LNCaP clone FGC (cell line): ENCODE measurements around the gene LTBP1.
"Not testable (repeated sequence)": the region's sequence is repeated elsewhere in the genome, so short reads cannot be mapped to it uniquely, and the experiment has no call there.

Experiments
- DNase-seq: peaks from one replicate; pipeline ENCODE4 v3.0.0-alpha.2; 2011; ENCODE audit warnings: low read depth
- H3K4me3 ChIP-seq: 2 replicates; pipeline ENCODE4 v1.5.1; 2011; ENCODE audit warnings: mild to moderate bottlenecking, low read depth, low read length, control low read depth
- TF ChIP-seq, protein P1 (sequence below): IDR thresholded peaks from 2 replicates; pipeline ENCODE4 v1.5.1; 2012; ENCODE audit warnings: mild to moderate bottlenecking; ENCODE audit not compliant: control insufficient read depth, insufficient read depth; ENCODE audit errors: extremely low read depth

The LTBP1 gene

GRCh38 chr2:32904751-32905150, 42.0 kb upstream of the LTBP1 start:
- TF ChIP-seq, protein P1, sequence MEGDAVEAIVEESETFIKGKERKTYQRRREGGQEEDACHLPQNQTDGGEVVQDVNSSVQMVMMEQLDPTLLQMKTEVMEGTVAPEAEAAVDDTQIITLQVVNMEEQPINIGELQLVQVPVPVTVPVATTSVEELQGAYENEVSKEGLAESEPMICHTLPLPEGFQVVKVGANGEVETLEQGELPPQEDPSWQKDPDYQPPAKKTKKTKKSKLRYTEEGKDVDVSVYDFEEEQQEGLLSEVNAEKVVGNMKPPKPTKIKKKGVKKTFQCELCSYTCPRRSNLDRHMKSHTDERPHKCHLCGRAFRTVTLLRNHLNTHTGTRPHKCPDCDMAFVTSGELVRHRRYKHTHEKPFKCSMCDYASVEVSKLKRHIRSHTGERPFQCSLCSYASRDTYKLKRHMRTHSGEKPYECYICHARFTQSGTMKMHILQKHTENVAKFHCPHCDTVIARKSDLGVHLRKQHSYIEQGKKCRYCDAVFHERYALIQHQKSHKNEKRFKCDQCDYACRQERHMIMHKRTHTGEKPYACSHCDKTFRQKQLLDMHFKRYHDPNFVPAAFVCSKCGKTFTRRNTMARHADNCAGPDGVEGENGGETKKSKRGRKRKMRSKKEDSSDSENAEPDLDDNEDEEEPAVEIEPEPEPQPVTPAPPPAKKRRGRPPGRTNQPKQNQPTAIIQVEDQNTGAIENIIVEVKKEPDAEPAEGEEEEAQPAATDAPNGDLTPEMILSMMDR: no peak
- no peak overlapping the region for H3K4me3 ChIP-seq
- no peak for DNase-seq

GRCh38 chr2:32905270-32905669, 41.5 kb upstream of the LTBP1 start:
- no peak for DNase-seq
- TF ChIP-seq, protein P1: no peak
- no peak overlapping the region for H3K4me3 ChIP-seq

GRCh38 chr2:32910883-32911598, 35.7 kb upstream of the LTBP1 start:
- DNase-seq: no peak
- H3K4me3 ChIP-seq: no peak overlapping the region
- TF ChIP-seq, protein P1: no peak

GRCh38 chr2:32915694-32916093, 31.1 kb upstream of the LTBP1 start:
- no peak for DNase-seq
- H3K4me3 ChIP-seq: no peak overlapping the region
- TF ChIP-seq, protein P1: no peak

- TF ChIP-seq, protein P1: no peak
- DNase-seq: no peak
These were observed 28.0 kb upstream of the LTBP1 start for GRCh38 chr2:32918774-32919173.

GRCh38 chr2:32919901-32920300, 26.9 kb upstream of the LTBP1 start:
- DNase-seq, H3K4me3 ChIP-seq: not testable (repeated sequence)

More at GRCh38 chr2:32918774-32919173, 28.0 kb upstream of the LTBP1 start:
- H3K4me3 ChIP-seq: no peak overlapping the region

DNA sequence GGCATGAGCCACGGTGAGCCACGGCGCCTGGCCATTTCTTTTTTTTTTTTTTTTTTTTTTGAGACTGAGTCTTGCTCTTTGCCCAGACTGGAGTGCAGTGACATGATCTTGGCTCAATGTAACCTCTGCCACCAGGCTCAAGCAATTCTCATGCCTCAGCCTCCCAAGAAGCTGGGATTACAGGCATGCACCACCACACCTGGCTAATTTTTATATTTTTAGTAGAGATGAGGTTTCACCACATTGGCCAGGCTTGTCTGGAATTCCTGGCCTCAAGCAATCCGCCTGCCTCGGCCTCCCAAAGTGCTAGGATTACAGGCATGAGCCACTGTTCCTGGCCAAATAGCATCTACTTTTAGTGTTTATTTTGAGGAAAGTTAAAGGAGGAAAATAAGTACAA, 25.3 kb upstream of the LTBP1 start:
- H3K4me3 ChIP-seq, DNase-seq: not testable (repeated sequence)

- H3K4me3 ChIP-seq: no peak overlapping the region
- DNase-seq: no peak
- TF ChIP-seq, protein P1: no peak
These were observed 24.3 kb upstream of the LTBP1 start for GRCh38 chr2:32922501-32922900.
